Endothelial cell of umbilical vein (primary cell): ENCODE data around the gene NFYC. TPM values are rescaled to one million over a fixed set of nuclear protein-coding genes. Genes with fewer than 3 reads are reported as not detected.

Source experiments
- BruUV-seq: library from RNA; stranded (reverse); fragments of 400-500 nt; replicated peaks from 2 replicates; lab custom pipeline; 2021; lab: Mats Ljungman, UMichigan
- CTCF ChIA-PET: fragments of 300-600, 350-600 bp; sonication (Branson Sonifier 250); formaldehyde crosslinking; loops from one replicate; lab custom pipeline; 2021; ENCODE audit warnings: antibody characterized with exemption, inconsistent platforms; lab: Charles Lee
- POLR2A ChIA-PET: fragments of 300-600, 350-600 bp; sonication (Branson Sonifier 250); formaldehyde crosslinking; loops from one replicate; lab custom pipeline; 2021; ENCODE audit warnings: antibody characterized with exemption, inconsistent platforms; lab: Charles Lee
- DNase-seq: peaks from one replicate; pipeline ENCODE4 v3.0.0-alpha.2; 2011; ENCODE audit warnings: low read depth, low spot score
- FAIRE-seq: peaks from 2 replicates; lab custom pipeline; 2011; peaks lifted over from hg19 to GRCh38; lab: Jason Lieb, UNC
- H2AFZ ChIP-seq: 2 replicates; pipeline ENCODE4 v1.6.0; 2012; ENCODE audit warnings: low read depth, low read length, control low read depth, inconsistent platforms
- H3K27ac ChIP-seq: 2 replicates; pipeline ENCODE4 v1.5.1; 2011; ENCODE audit warnings: low read depth, mild to moderate bottlenecking, control low read depth, low read length, moderate library complexity; ENCODE audit not compliant: insufficient read depth
- H3K27me3 ChIP-seq, 2 experiments: 2 replicates each; pipeline versions ENCODE4 v1.6.0 to v1.6.1; 2011; ENCODE audit warnings: low read length in 2 of 2, mixed read lengths in 1 of 2; ENCODE audit not compliant: control insufficient read depth in 2 of 2, insufficient read depth in 2 of 2
- H3K36me3 ChIP-seq, 2 experiments: 2 replicates in 1 of 2; 3 replicates in 1 of 2; pipeline ENCODE4 v1.5.1; 2011; ENCODE audit warnings: low read length in 2 of 2, mild to moderate bottlenecking in 1 of 2, moderate library complexity in 1 of 2; ENCODE audit not compliant: control insufficient read depth in 2 of 2, insufficient read depth in 2 of 2; ENCODE audit errors: extremely low read depth in 1 of 2
- H3K4me1 ChIP-seq: 3 replicates; pipeline ENCODE4 v1.5.1; 2011; ENCODE audit warnings: mild to moderate bottlenecking, low read length; ENCODE audit not compliant: control insufficient read depth, insufficient read depth; ENCODE audit errors: extremely low read depth
- H3K4me2 ChIP-seq: 2 replicates; pipeline ENCODE4 v1.6.1; 2011; ENCODE audit warnings: low read length, control low read depth, mixed read lengths; ENCODE audit not compliant: insufficient read depth
- H3K4me3 ChIP-seq, 3 experiments: fragments of 200-600 bp in 1 of 3; sonication (generic), shearing (Covaris generic) in 1 of 3; replicated peaks in 1 of 3; 2 replicates each; pipeline ENCODE4 v1.5.1; 2011 to 2016; ENCODE audit warnings: control low read depth in 3 of 3, low read length in 3 of 3, mild to moderate bottlenecking in 2 of 3, inconsistent platforms in 1 of 3, low read depth in 1 of 3, moderate library complexity in 1 of 3; ENCODE audit not compliant: insufficient read depth in 1 of 3
- H3K79me2 ChIP-seq: 2 replicates; pipeline ENCODE4 v1.6.0; 2012; ENCODE audit warnings: low read length, inconsistent platforms; ENCODE audit not compliant: control insufficient read depth, insufficient read depth
- H3K9ac ChIP-seq: replicated peaks from 2 replicates; pipeline ENCODE3; 2011; ENCODE audit warnings: low read length, control low read depth; ENCODE audit not compliant: insufficient read depth; ENCODE audit errors: extremely low read depth
- H3K9me1 ChIP-seq: replicated peaks from 3 replicates; pipeline ENCODE4 v1.6.0; 2011; ENCODE audit warnings: mild to moderate bottlenecking, low read length; ENCODE audit not compliant: control insufficient read depth, insufficient read depth; ENCODE audit errors: extremely low read depth
- H3K9me3 ChIP-seq: replicated peaks from 2 replicates; pipeline ENCODE4 v1.5.1; 2012; ENCODE audit warnings: low read length, inconsistent platforms; ENCODE audit not compliant: control insufficient read depth, insufficient read depth
- H4K20me1 ChIP-seq: replicated peaks from 2 replicates; pipeline ENCODE3; 2011; ENCODE audit warnings: mild to moderate bottlenecking, low read length; ENCODE audit not compliant: control insufficient read depth, insufficient read depth; ENCODE audit errors: extremely low read depth
- FOS ChIP-seq: IDR thresholded peaks from 2 replicates; pipeline ENCODE4 v1.6.1; 2011; ENCODE audit warnings: mild to moderate bottlenecking, low read length, moderate library complexity, borderline replicate concordance; ENCODE audit not compliant: insufficient read depth
- GATA2 ChIP-seq: IDR thresholded peaks from 2 replicates; pipeline ENCODE4 v1.7.0; 2011; ENCODE audit warnings: low read depth, mild to moderate bottlenecking, moderate library complexity, mixed read lengths, low read length; ENCODE audit not compliant: insufficient read length, insufficient read depth
- MAX ChIP-seq: IDR thresholded peaks from 2 replicates; pipeline ENCODE4 v1.6.1; 2011; ENCODE audit not compliant: insufficient read depth, insufficient read length
- POLR2AphosphoS5 ChIP-seq: IDR thresholded peaks from 2 replicates; pipeline ENCODE4 v1.6.1; 2012; ENCODE audit warnings: low read depth, mild to moderate bottlenecking, control low read depth, low read length, moderate library complexity; ENCODE audit not compliant: insufficient read depth
- dilution Hi-C: fragments of 300-500 bp; cut with MboI; formaldehyde crosslinking; loops from one replicate; pipeline ENCODE4 v1.15.0; 2019; ENCODE audit warnings: low sequenced_read_pairs; ENCODE audit not compliant: extremely low pct_ligation_motif_present
- intact Hi-C: fragments of 100-400 bp; cut with micrococcal nuclease; formaldehyde crosslinking; loops from one replicate; pipeline ENCODE4 v1.10.0; 2022
- polyA plus RNA-seq, 4 experiments: library from polyadenylated mRNA; depleted of rRNA in 3 of 4; stranded (reverse) in 3 of 4; unstranded in 1 of 4; fragments of >200 nt; gene quantifications; 2 replicates each; pipeline versions ENCODE4 v1.2.1 to v1.2.3, GENCODE V29; 2011 to 2012; ENCODE audit warnings: missing spikeins in 1 of 4
- total RNA-seq: library from RNA; stranded (reverse); gene quantifications from 2 replicates; pipeline ENCODE4 v1.2.3, GENCODE V29; 2021

Gene NFYC
- total and polyA plus RNA-seq, 2 donors (not counting 3 experiments of a cell fraction or from before 2014, with no cell fraction given) = 51.1 to 81.7 TPM

GRCh38 chr1:40786171-40786994 is 94.9 kb downstream of the NFYC start:
- ChIA-PET CTCF (interaction anchor here (0.8 to 1.2 kb wide), 2 partner anchors 12 to 63 kb away, joined by 3 to 8 read pairs; no protein-coding TSS in a partner anchor), POLR2A (no interaction called here)
- Histone ChIP-seq H3K79me2 (no peaks in the 10 kb centered on the region), H3K9ac (no peak overlapping the region), H3K4me1 (no peaks in the 10 kb centered on the region), H4K20me1 (no peaks in the 10 kb centered on the region), H3K9me3 (no peaks in the 10 kb centered on the region), H3K9me1 (no peaks in the 10 kb centered on the region), H3K27ac (no peak overlapping the region), H3K4me2 (no peak overlapping the region), H3K36me3 (no peaks in the 10 kb centered on the region), H3K4me3 (no peak overlapping the region), H2AFZ (no peak overlapping the region), H3K27me3 (peaks cover 20 to 24% of the 10 kb centered on the region in 2 experiments)
- dilution Hi-C loops (no loop called here), intact Hi-C loops (no loop called here)
- TF ChIP-seq POLR2AphosphoS5 = no peak
- FAIRE-seq = no peak
- DNase-seq = no peak
- BruUV-seq = no TSS peak

- H3K27me3 ChIP-seq = peaks cover 18 to 22% of the 10 kb centered on the region in 2 experiments
- intact Hi-C loops (no loop called here), dilution Hi-C loops (no loop called here)
- no peak for FAIRE-seq
- BruUV-seq = no TSS peak
- no peaks in the 10 kb centered on the region for H3K9me1 ChIP-seq
- TF ChIP-seq GATA2 (no peak), POLR2AphosphoS5 (no peak), FOS (no peak), MAX (no peak)
- no peaks in the 10 kb centered on the region for H3K9me3 ChIP-seq
- ChIA-PET POLR2A (no interaction called here), CTCF (interaction anchor here (0.8 to 1.7 kb wide), 3 partner anchors 13 to 64 kb away, joined by 3 to 8 read pairs (median 7); no protein-coding TSS in a partner anchor)
- H3K36me3 ChIP-seq = no peaks in the 10 kb centered on the region
- no peak for DNase-seq
- H3K27ac ChIP-seq = no peak overlapping the region
- H3K4me3 ChIP-seq = no peak overlapping the region
- H3K79me2 ChIP-seq = no peaks in the 10 kb centered on the region
- H3K4me1 ChIP-seq = no peaks in the 10 kb centered on the region
- no peaks in the 10 kb centered on the region for H4K20me1 ChIP-seq
- no peak overlapping the region for H2AFZ ChIP-seq
- no peak overlapping the region for H3K4me2 ChIP-seq
- no peak overlapping the region for H3K9ac ChIP-seq
Measured at GRCh38 chr1:40786995-40787705, 95.6 kb downstream of the NFYC start.
